GM19240 (cell line): ENCODE measurements around the gene SCYGR6.
"Not testable (repeated sequence)": the region's sequence is repeated elsewhere in the genome, so short reads cannot be mapped to it uniquely, and the experiment has no call there.

Experiments
- DNase-seq: peaks from one replicate; pipeline ENCODE4 v3.0.0; 2011; ENCODE audit warnings: low spot score; ENCODE audit not compliant: insufficient read length

SCYGR6 gene

GRCh38 chr2:227724394-227725039, at the start of gene SCYGR6:
Gene SCYGR6 (minus strand): TSS chr2:227724757. CDS start chr2:227724757, 0 bp downstream.
- no peak for DNase-seq

GRCh38 chr2:227774011-227774624, 49.6 kb upstream of the SCYGR6 start:
- no peak for DNase-seq

GRCh38 chr2:227772932-227773331, 48.4 kb upstream of the SCYGR6 start:
- no peak for DNase-seq

- no peak for DNase-seq
These were observed 47.7 kb upstream of the SCYGR6 start for GRCh38 chr2:227772197-227772661.

GRCh38 chr2:227767830-227768229, 43.3 kb upstream of the SCYGR6 start:
- DNase-seq: no peak

GRCh38 chr2:227766373-227766883, 41.9 kb upstream of the SCYGR6 start:
- DNase-seq: peak; percentile 44

- no peak for DNase-seq
These were observed 41.3 kb upstream of the SCYGR6 start for GRCh38 chr2:227765788-227766372.

GRCh38 chr2:227761740-227762476, 37.4 kb upstream of the SCYGR6 start:
- no peak for DNase-seq

- no peak for DNase-seq
These were observed 35.0 kb upstream of the SCYGR6 start for GRCh38 chr2:227759411-227760118.

GRCh38 chr2:227756261-227756660, 31.7 kb upstream of the SCYGR6 start:
- not testable (repeated sequence) for DNase-seq

GRCh38 chr2:227748079-227748478, 23.5 kb upstream of the SCYGR6 start:
- DNase-seq: no peak

GRCh38 chr2:227745594-227745993, 21.0 kb upstream of the SCYGR6 start, which contains the start of gene SCYGR8:
Gene SCYGR8 (plus strand): TSS chr2:227745894. CDS start chr2:227745894, 0 bp downstream.
- no peak for DNase-seq

GRCh38 chr2:227740705-227741104, 16.1 kb upstream of the SCYGR6 start:
- DNase-seq: not testable (repeated sequence)

- no peak for DNase-seq
These were observed 14.8 kb upstream of the SCYGR6 start for GRCh38 chr2:227739351-227739750.

- no peak for DNase-seq
These were observed 3.5 kb upstream of the SCYGR6 start, which contains the start of gene SCYGR7 for GRCh38 chr2:227728035-227728434. Gene SCYGR7 (plus strand): TSS chr2:227728335. CDS start chr2:227728335, 0 bp downstream.

GRCh38 chr2:227722821-227723220, 1.7 kb downstream of the SCYGR6 start:
- DNase-seq: not testable (repeated sequence)

GRCh38 chr2:227720680-227721079, 3.9 kb downstream of the SCYGR6 start:
- no peak for DNase-seq

- DNase-seq: no peak
These were observed 4.9 kb downstream of the SCYGR6 start for GRCh38 chr2:227719641-227720040.

GRCh38 chr2:227717687-227718567, 6.6 kb downstream of the SCYGR6 start, which contains the start of gene SLC19A3:
Gene SLC19A3 (minus strand): TSS chr2:227718028. CDS start chr2:227702318, 15,710 bp downstream.
- no peak for DNase-seq

GRCh38 chr2:227716501-227716900, 8.1 kb downstream of the SCYGR6 start:
- DNase-seq: no peak
